Measurements from ENCODE around the gene TRAF3IP1. TPM values are rescaled to one million over a fixed set of nuclear protein-coding genes. Genes with fewer than 3 reads are reported as not detected.

The TRAF3IP1 gene
- total RNA-seq, 1 donor from 2014 or later: 14.4 TPM

- H3K4me3 Mint-ChIP-seq: no peak overlapping the region
- no peak overlapping the region for H3K27ac Mint-ChIP-seq
- intact Hi-C loops (cut with micrococcal nuclease): no loop called here
- H3K36me3 Mint-ChIP-seq (ENCODE audit: low read depth): no peaks in the 10 kb centered on the region
- H3K27me3 Mint-ChIP-seq (ENCODE audit: insufficient read depth): peaks cover 2% of the 10 kb centered on the region
- H3K9me3 Mint-ChIP-seq: peaks cover 12% of the 10 kb centered on the region
- no peak for DNase-seq (ENCODE audit: low spot score)
- no peaks in the 10 kb centered on the region for H3K4me1 Mint-ChIP-seq (ENCODE audit: low read depth)
Observed at GRCh38 chr2:238418999-238419546, 98.8 kb downstream of the TRAF3IP1 start.

DNA sequence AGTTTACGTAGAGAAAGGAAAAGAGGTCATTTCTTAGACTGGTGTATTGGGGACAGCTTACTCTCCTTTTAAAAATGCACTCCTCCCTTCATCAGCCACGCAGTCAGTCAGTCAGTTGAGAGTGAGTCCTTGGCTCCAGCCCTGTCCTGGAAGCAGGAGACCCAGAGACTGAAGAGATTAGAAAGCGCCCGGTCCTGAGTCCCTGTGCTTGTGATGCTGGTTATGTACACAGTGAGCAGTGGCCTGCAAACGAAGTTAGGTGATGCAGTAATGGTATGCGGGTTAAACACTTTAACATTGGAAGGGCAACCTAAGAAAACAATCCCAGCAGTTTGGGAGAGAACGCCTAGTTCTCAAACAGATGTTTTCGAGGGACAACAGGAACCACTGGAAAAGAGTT, 100.1 kb downstream of the TRAF3IP1 start:
- DNase-seq (ENCODE audit: low spot score): no peak
- intact Hi-C loops (cut with micrococcal nuclease): no loop called here
- Mint-ChIP-seq H3K36me3 (ENCODE audit: low read depth) (no peaks in the 10 kb centered on the region), H3K27ac (no peak overlapping the region), H3K9me3 (peaks cover 12% of the 10 kb centered on the region), H3K27me3 (ENCODE audit: insufficient read depth) (peaks cover 2% of the 10 kb centered on the region), H3K4me1 (ENCODE audit: low read depth) (peaks cover 2% of the 10 kb centered on the region), H3K4me3 (no peak overlapping the region)

GRCh38 chr2:238420878-238421694, 100.8 kb downstream of the TRAF3IP1 start:
- Mint-ChIP-seq H3K4me3 (no peak overlapping the region), H3K27ac (no peak overlapping the region), H3K27me3 (ENCODE audit: insufficient read depth) (peaks cover 2% of the 10 kb centered on the region), H3K36me3 (ENCODE audit: low read depth) (no peaks in the 10 kb centered on the region), H3K9me3 (peaks cover 8% of the 10 kb centered on the region), H3K4me1 (ENCODE audit: low read depth) (peaks cover 4% of the 10 kb centered on the region)
- DNase-seq (ENCODE audit: low spot score): no peak
- intact Hi-C loops (cut with micrococcal nuclease): no loop called here

DNA sequence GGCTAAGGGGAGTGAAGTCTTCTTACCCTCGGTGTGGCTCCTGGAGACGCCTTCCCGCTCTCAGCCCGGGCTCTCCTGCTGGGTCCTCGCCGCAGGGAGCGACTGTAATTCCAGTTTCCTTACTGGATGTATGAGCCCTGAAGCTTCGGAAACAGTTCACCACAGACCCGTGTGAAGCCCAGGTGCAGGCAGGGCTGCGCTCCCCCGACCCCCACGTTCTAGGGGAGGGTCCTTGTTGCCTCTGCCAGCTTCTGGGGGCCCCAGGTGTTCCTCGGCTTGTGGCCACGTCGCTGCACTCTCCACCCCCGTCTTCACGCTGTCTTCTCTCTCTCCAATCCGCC, 101.3 kb downstream of the TRAF3IP1 start:
- Mint-ChIP-seq H3K4me1 (ENCODE audit: low read depth) (peaks cover 4% of the 10 kb centered on the region), H3K36me3 (ENCODE audit: low read depth) (no peaks in the 10 kb centered on the region), H3K4me3 (no peak overlapping the region), H3K27ac (no peak overlapping the region), H3K9me3 (peaks cover 2% of the 10 kb centered on the region), H3K27me3 (ENCODE audit: insufficient read depth) (peaks cover 2% of the 10 kb centered on the region)
- DNase-seq (ENCODE audit: low spot score): no peak
- intact Hi-C loops (cut with micrococcal nuclease): no loop called here

DNA sequence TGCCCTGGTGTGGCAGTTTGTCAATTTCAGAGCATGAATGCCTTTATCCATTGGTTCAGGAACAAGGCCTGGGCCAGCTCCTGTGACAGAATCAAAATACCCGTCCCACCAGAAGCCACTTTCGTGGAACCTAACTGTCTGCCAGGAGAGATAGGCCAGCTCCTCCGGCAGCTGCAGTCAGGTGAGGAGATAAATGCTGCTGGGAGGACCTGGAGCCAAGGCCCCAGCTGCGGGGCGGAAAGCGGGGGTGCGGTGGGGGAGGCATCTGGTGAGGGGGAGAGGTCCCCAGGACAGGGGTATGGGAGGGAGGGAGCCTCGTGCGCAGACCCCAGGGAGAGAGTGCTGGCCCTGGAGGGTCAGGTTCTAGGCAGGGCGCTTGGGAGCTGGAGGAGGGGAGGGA, 102.0 kb downstream of the TRAF3IP1 start:
- Mint-ChIP-seq H3K36me3 (ENCODE audit: low read depth) (no peaks in the 10 kb centered on the region), H3K9me3 (no peaks in the 10 kb centered on the region), H3K4me3 (no peak overlapping the region), H3K27ac (no peak overlapping the region), H3K27me3 (ENCODE audit: insufficient read depth) (no peaks in the 10 kb centered on the region), H3K4me1 (ENCODE audit: low read depth) (peaks cover 5% of the 10 kb centered on the region)
- intact Hi-C loops (cut with micrococcal nuclease): no loop called here
- no peak for DNase-seq (ENCODE audit: low spot score)

DNA sequence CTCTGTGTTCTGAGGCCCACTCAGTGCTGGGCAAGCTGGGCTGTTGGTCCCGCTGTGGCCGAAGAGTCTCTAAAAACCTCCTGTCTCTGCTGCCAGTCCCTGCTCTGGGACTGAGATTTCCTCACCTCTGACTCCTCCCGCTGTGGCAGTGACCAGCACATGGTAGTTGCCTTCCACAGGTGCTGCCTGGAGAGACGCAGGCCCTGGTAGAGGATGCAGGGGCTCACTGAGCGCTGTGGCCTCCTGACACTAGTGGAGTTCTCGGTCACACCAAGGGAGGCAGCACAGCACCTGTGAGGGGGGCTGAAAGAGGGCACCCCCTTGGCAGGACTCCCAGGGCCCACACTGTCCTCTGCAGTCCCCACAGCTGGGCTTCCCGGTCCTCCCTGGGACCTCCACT, 102.6 kb downstream of the TRAF3IP1 start:
- H3K4me3 Mint-ChIP-seq: no peak overlapping the region
- no peaks in the 10 kb centered on the region for H3K9me3 Mint-ChIP-seq
- intact Hi-C loops (cut with micrococcal nuclease): no loop called here

DNA sequence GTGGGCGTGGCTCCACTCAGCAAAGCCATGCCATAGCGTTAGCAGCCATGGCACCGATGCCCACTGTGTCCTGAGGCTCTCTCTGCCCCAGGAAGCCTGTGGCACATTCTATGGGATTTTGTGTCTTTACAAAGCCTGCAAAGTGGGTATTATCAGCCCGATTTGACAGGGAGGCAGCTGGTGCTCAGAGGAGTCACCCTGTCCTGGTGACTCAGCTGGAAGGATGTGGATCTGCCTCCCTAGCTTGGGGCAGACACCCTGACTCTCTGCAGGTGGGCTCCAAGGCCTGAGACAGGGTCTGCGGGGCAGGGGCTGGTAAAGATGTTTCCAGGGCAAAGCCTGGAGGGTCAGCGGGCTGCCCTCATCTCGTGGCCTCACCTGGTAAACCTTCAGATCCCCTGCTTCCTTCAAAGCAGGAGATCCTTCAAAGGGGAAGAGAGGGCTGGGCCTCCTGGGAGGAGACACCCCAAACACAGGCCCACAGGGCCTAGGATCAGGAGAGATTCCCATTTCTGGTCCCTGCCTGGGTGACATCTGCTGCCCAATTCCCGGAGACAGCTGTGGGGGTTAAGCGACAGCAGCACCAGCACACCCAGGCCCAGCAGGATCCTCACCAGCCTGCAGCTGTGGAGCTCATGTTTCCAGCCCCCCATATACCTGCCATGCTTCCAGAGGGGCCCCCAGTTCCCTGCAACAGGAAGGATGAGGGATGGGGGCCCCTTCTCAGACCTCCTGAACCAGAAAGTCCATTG, 103.4 kb downstream of the TRAF3IP1 start:
- no peak for DNase-seq (ENCODE audit: low spot score)
- peaks cover 18% of the 10 kb centered on the region for H3K4me1 Mint-ChIP-seq (ENCODE audit: low read depth)
- H3K4me3 Mint-ChIP-seq: no peak overlapping the region
- H3K27me3 Mint-ChIP-seq (ENCODE audit: insufficient read depth): no peaks in the 10 kb centered on the region
- H3K27ac Mint-ChIP-seq: no peak overlapping the region
- intact Hi-C loops (cut with micrococcal nuclease): no loop called here
- H3K9me3 Mint-ChIP-seq: no peaks in the 10 kb centered on the region
- H3K36me3 Mint-ChIP-seq (ENCODE audit: low read depth): peaks cover 4% of the 10 kb centered on the region

More for the DNA sequence above, 102.6 kb downstream of the TRAF3IP1 start:
- H3K36me3 Mint-ChIP-seq (ENCODE audit: low read depth): peaks cover 3% of the 10 kb centered on the region
- no peak for DNase-seq (ENCODE audit: low spot score)
- H3K4me1 Mint-ChIP-seq (ENCODE audit: low read depth): peaks cover 12% of the 10 kb centered on the region
- H3K27ac Mint-ChIP-seq: no peak overlapping the region
- no peaks in the 10 kb centered on the region for H3K27me3 Mint-ChIP-seq (ENCODE audit: insufficient read depth)

- no peaks in the 10 kb centered on the region for H3K27me3 Mint-ChIP-seq (ENCODE audit: insufficient read depth)
- peaks cover 6% of the 10 kb centered on the region for H3K36me3 Mint-ChIP-seq (ENCODE audit: low read depth)
- no peak for DNase-seq (ENCODE audit: low spot score)
- no peaks in the 10 kb centered on the region for H3K9me3 Mint-ChIP-seq
- H3K4me3 Mint-ChIP-seq: peak overlapping the region; percentile 48
- H3K27ac Mint-ChIP-seq: no peak overlapping the region
- H3K4me1 Mint-ChIP-seq (ENCODE audit: low read depth): peaks cover 19% of the 10 kb centered on the region
- intact Hi-C loops (cut with micrococcal nuclease): no loop called here
Observed at GRCh38 chr2:238424313-238424700, 104.0 kb downstream of the TRAF3IP1 start.

DNA sequence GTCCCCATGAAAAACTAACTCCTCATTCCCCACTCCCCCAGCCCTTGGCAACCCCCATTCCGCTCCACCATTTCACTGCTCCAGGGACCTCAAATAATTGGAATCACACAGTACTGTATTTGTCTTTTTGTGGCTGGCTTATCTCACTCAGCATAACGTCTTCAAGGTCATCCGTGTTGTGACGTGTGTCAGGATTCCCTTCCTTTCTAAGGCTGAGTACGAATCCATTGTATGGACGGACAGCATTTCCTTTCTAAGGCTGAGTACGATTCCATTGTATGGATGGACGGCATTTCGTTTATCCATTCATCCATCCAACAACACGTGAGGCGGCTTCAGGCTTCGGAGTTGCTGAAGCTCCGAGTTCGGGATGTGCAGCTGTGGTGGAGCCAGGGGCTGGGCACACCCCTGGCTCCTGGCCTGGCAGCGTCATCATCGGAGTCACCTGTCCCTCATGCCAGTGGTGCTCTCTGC, 105.2 kb downstream of the TRAF3IP1 start:
- Mint-ChIP-seq H3K4me3 (peak overlapping the region; percentile 66), H3K4me1 (ENCODE audit: low read depth) (peaks cover 26% of the 10 kb centered on the region), H3K27ac (peak overlapping the region; percentile 49), H3K9me3 (no peaks in the 10 kb centered on the region), H3K27me3 (ENCODE audit: insufficient read depth) (no peaks in the 10 kb centered on the region), H3K36me3 (ENCODE audit: low read depth) (peaks cover 16% of the 10 kb centered on the region)
- no peak for DNase-seq (ENCODE audit: low spot score)
- intact Hi-C loops (cut with micrococcal nuclease): loop anchor here (5.0 kb wide), 2 partner anchors 193 to 458 kb away; partner anchors contain the start of gene UBE2F

- Mint-ChIP-seq H3K27me3 (ENCODE audit: insufficient read depth) (no peaks in the 10 kb centered on the region), H3K4me1 (ENCODE audit: low read depth) (peaks cover 28% of the 10 kb centered on the region), H3K9me3 (no peaks in the 10 kb centered on the region), H3K27ac (peak overlapping the region; percentile 91), H3K4me3 (peak overlapping the region; percentile 86), H3K36me3 (ENCODE audit: low read depth) (peaks cover 17% of the 10 kb centered on the region)
- no peak for DNase-seq (ENCODE audit: low spot score)
- intact Hi-C loops (cut with micrococcal nuclease): loop anchor here (1.0 to 5.0 kb wide), 6 partner anchors 13 to 459 kb away; partner anchors contain the start of genes ILKAP, TRAF3IP1 and UBE2F
Observed at GRCh38 chr2:238425979-238426567, 105.8 kb downstream of the TRAF3IP1 start.

DNA sequence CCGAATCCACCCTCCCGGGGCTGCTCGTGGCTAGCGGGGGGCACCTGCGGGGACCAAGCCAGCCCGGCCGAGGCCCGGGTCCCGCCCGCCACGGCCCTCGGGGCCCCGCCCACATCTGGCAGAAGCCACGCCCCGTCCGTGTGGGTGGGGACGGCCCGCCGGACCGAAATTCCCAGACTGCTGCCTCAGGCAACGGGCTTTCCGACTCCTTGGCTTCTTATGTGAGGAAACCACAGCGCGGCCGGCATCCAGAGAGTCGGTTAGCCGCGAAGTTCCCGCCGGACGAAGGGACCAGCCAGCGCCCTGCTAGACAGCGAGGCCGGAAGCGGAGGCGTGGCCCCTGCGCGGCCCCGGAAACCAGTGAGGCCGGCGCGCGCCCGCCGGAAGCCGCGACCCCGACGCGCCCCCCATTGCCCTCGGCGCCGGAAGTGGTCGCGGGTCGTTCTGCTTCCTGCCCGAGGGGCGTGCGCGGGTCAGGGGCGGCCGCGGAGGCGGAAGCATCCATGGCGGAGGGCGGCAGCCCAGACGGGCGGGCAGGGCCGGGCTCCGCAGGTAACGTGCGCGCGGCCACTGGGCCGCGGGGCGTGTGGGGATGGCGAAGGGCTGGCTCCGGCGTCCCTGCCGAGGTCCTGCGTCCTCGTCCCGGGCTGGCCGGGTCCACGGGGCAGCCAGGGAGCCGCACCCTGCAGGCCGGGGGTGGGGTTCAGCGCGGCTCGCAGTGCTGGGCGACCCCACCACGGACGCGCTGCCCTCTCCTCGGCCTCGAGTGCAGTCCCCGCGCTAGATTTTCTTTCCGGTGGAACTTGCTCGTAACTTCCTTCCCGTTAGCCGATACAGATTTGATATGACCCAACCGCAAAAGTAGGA, 106.5 kb downstream of the TRAF3IP1 start, which contains the start of gene ASB1:
ASB1 (plus strand) TSS at position 360 of the 867 bp plus-strand sequence; CDS start at position 504, 144 bp downstream.
- no peaks in the 10 kb centered on the region for H3K9me3 Mint-ChIP-seq
- DNase-seq (ENCODE audit: low spot score): peak; percentile 77
- intact Hi-C loops (cut with micrococcal nuclease): loop anchor here (1.0 to 5.0 kb wide), 7 partner anchors 12 to 460 kb away; partner anchors contain the start of genes ILKAP, TRAF3IP1 and UBE2F
- H3K36me3 Mint-ChIP-seq (ENCODE audit: low read depth): peaks cover 22% of the 10 kb centered on the region
- peaks cover 28% of the 10 kb centered on the region for H3K4me1 Mint-ChIP-seq (ENCODE audit: low read depth)
- H3K27me3 Mint-ChIP-seq (ENCODE audit: insufficient read depth): no peaks in the 10 kb centered on the region
- peak within 1 kb of the TSS; percentile 93 for H3K4me3 Mint-ChIP-seq
- H3K27ac Mint-ChIP-seq: peak within 1 kb of the TSS; percentile 94

Data from activated T-helper 1 cell treated with anti-CD3 and anti-CD28 coated beads, Interleukin-12 subunit alpha, Interleukin-12 subunit beta, Interleukin-2, Interleukin-4 antibody, amounts not matched to agents 30 ng/mL and 10 ng/mL and 1 ng/mL, durations not matched to agents 14 hours and 24 hours and 36 hours (primary cell).